ENCODE measurements around the gene NAMPT. TPM values are rescaled to one million over a fixed set of nuclear protein-coding genes. Genes with fewer than 3 reads are reported as not detected.

The NAMPT gene
- total RNA-seq (ENCODE audit: unreplicated experiment), result 153 TPM
- long read RNA-seq, full-length matches to known transcripts, result 78 of 90 reads
- long read RNA-seq, partial matches to known transcripts, result 0 of 90 reads
- long read RNA-seq, other reads (novel, unspliced or antisense), result 12 of 90 reads

- no peak for TF ChIP-seq CTCF (IDR thresholded peaks at IDR 0.05; ENCODE audit: unreplicated experiment)
- H3K4me3 Mint-ChIP-seq (ENCODE audit: unreplicated experiment), result peak within 1 kb of the TSS; percentile 98
- H3K9me3 Mint-ChIP-seq (ENCODE audit: unreplicated experiment), result no peaks in the 10 kb centered on the region
- DNase-seq (ENCODE audit: low spot score), result no peak
- H3K4me1 Mint-ChIP-seq (ENCODE audit: unreplicated experiment), result peaks cover 27% of the 10 kb centered on the region
- H3K27ac Mint-ChIP-seq (ENCODE audit: unreplicated experiment), result peak within 1 kb of the TSS; percentile 89
- peaks cover 15% of the 10 kb centered on the region for H3K36me3 Mint-ChIP-seq (ENCODE audit: low read depth, unreplicated experiment)
- peaks cover 10% of the 10 kb centered on the region for H3K27me3 Mint-ChIP-seq (ENCODE audit: unreplicated experiment)
Observed at GRCh38 chr7:106284714-106285050, at the start of gene NAMPT. Gene NAMPT, minus strand, starts transcription at chr7:106284983. Its CDS starts 99 bp downstream, at chr7:106284884.

DNA sequence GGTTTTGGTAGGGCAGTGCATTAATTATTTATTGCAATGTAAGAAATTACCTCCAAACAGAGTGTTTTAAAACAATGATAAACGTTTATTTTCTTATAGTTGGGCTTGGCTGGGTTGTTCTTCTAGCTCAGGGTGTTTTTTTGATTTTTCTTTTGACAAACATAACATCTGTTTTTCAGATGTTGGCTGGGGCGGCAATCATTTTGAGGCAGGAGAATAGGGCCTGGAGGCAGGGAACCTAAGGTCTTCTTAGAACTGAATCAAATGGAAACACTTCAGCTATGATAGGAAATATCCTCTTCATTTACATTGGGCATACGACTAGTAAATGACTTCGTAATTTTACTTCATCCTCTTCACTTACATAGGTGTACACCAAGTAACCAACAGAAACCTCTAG is 47.4 kb upstream of the NAMPT start:
- TF ChIP-seq CTCF (IDR thresholded peaks at IDR 0.05; ENCODE audit: unreplicated experiment), result no peak
- no peak overlapping the region for H3K4me3 Mint-ChIP-seq (ENCODE audit: unreplicated experiment)
- no peaks in the 10 kb centered on the region for H3K4me1 Mint-ChIP-seq (ENCODE audit: unreplicated experiment)
- DNase-seq (ENCODE audit: low spot score), result no peak
- no peaks in the 10 kb centered on the region for H3K36me3 Mint-ChIP-seq (ENCODE audit: low read depth, unreplicated experiment)
- peaks cover 1% of the 10 kb centered on the region for H3K27me3 Mint-ChIP-seq (ENCODE audit: unreplicated experiment)
- H3K9me3 Mint-ChIP-seq (ENCODE audit: unreplicated experiment), result no peaks in the 10 kb centered on the region
- no peak overlapping the region for H3K27ac Mint-ChIP-seq (ENCODE audit: unreplicated experiment)

- Mint-ChIP-seq H3K9me3 (ENCODE audit: unreplicated experiment) (no peaks in the 10 kb centered on the region), H3K27me3 (ENCODE audit: unreplicated experiment) (peaks cover 1% of the 10 kb centered on the region), H3K27ac (ENCODE audit: unreplicated experiment) (no peak overlapping the region), H3K4me3 (ENCODE audit: unreplicated experiment) (no peak overlapping the region), H3K4me1 (ENCODE audit: unreplicated experiment) (no peaks in the 10 kb centered on the region), H3K36me3 (ENCODE audit: low read depth, unreplicated experiment) (no peaks in the 10 kb centered on the region)
- no peak for DNase-seq (ENCODE audit: low spot score)
- no peak for TF ChIP-seq CTCF (IDR thresholded peaks at IDR 0.05; ENCODE audit: unreplicated experiment)
Observed at GRCh38 chr7:106331441-106332175, 46.8 kb upstream of the NAMPT start.

DNA sequence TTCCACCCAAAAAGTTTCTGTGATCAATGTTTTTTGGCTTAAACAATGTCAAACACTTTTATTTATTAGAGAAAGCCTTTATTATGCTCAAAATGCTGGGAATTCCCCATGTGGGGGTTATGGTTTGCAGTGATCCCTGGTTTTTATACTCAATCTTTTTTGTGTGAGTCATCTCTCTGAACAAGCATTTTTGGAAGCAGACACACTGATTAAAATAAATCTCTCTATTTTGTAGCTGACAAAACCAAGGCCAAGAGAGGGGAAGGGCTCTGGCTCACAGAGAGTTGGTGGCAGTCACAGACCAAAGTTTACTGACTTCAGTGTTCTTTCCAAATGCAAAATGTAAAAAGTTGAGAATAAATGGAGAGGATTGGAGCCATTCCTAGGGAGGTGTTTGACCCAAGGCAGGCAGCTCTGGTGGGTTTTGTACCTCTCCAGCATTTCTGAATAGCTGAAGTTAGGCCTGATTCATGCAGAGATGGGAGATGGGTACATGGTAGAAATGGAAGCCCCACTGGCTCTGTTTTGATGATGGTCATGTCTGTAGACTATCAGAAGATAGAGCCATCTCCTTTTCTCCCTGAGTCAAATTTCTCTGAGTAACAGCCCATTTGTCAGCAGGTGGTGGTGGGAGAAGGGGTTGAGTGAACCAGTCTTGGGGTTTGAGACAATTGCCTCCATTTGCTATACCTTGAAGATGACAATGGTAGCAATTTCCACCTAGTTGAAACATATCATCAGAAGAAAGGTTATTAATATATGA is 45.4 kb upstream of the NAMPT start:
- H3K4me3 Mint-ChIP-seq (ENCODE audit: unreplicated experiment), result no peak overlapping the region
- H3K4me1 Mint-ChIP-seq (ENCODE audit: unreplicated experiment), result no peaks in the 10 kb centered on the region
- no peaks in the 10 kb centered on the region for H3K9me3 Mint-ChIP-seq (ENCODE audit: unreplicated experiment)
- no peak overlapping the region for H3K27ac Mint-ChIP-seq (ENCODE audit: unreplicated experiment)
- DNase-seq (ENCODE audit: low spot score), result no peak
- H3K27me3 Mint-ChIP-seq (ENCODE audit: unreplicated experiment), result peaks cover 1% of the 10 kb centered on the region
- no peak for TF ChIP-seq CTCF (IDR thresholded peaks at IDR 0.05; ENCODE audit: unreplicated experiment)
- no peaks in the 10 kb centered on the region for H3K36me3 Mint-ChIP-seq (ENCODE audit: low read depth, unreplicated experiment)

GRCh38 chr7:106329408-106329807 is 44.6 kb upstream of the NAMPT start:
- H3K9me3 Mint-ChIP-seq (ENCODE audit: unreplicated experiment), result no peaks in the 10 kb centered on the region
- no peak overlapping the region for H3K27ac Mint-ChIP-seq (ENCODE audit: unreplicated experiment)

More at GRCh38 chr7:106329408-106329807, 44.6 kb upstream of the NAMPT start:
- Mint-ChIP-seq H3K27me3 (ENCODE audit: unreplicated experiment) (peaks cover 1% of the 10 kb centered on the region), H3K4me3 (ENCODE audit: unreplicated experiment) (no peak overlapping the region), H3K36me3 (ENCODE audit: low read depth, unreplicated experiment) (no peaks in the 10 kb centered on the region), H3K4me1 (ENCODE audit: unreplicated experiment) (no peaks in the 10 kb centered on the region)
- TF ChIP-seq CTCF (IDR thresholded peaks at IDR 0.05; ENCODE audit: unreplicated experiment), result no peak
- DNase-seq (ENCODE audit: low spot score), result no peak
